GM19468 (cell line): ENCODE measurements around the gene GBF1.
"Not testable (repeated sequence)": the region's sequence is repeated elsewhere in the genome, so short reads cannot be mapped to it uniquely, and the experiment has no call there.

Experiments used
- ATAC-seq: cut with Tn5 transposase; IDR thresholded peaks from one replicate; pipeline ENCODE4 v1.9.1; 2021; ENCODE audit warnings: mild to moderate bottlenecking, moderate library complexity, moderate number of reproducible peaks; ENCODE audit not compliant: unreplicated experiment; ENCODE audit errors: extremely low read depth

Gene GBF1

DNA sequence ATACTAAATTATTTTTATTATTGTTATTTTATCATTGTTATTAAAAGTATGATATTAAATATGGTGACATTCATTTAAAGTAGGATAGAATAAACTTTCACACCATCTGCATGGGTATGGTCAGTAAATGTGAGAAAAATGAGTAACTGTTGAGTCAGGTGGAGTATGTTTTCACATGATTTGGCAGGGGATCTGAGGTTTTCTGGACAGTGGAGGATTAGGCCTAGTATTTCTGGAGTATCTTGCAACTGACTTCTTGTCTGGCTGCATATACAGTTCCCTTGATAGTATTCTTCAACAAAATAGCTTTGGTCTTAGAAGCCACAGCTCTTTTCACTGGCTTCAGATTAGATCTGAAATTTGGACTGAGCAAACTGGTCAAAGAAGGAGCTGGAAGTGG lies 54.5 kb downstream of the GBF1 start:
- ATAC-seq = no peak

DNA sequence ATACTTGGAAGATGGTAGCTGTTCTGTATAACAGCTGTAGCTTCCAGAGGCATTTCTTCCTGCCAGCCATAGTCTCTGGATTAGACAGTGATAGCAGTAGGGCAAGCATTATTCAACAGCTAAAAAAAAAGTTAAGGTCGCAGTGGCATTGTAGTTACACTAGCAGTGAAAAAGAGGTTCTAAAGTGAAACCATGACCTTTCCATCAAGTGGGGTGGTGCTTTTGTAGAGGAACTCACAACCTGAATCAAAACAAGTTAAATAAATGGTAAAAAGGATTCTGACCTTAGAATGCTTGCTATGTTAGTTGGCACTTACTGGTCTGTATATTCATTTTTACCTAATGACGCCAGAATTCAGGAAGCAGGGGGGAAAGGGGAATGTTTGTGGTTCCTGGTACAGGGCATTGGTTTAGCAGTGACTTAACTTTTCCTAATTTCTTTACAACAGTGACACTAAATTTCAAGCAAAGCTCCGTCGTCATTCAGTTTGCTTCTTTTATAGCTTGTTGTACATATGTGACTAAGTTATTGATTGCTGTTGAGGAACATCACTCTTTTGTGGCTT lies 55.0 kb downstream of the GBF1 start:
- no peak for ATAC-seq

DNA sequence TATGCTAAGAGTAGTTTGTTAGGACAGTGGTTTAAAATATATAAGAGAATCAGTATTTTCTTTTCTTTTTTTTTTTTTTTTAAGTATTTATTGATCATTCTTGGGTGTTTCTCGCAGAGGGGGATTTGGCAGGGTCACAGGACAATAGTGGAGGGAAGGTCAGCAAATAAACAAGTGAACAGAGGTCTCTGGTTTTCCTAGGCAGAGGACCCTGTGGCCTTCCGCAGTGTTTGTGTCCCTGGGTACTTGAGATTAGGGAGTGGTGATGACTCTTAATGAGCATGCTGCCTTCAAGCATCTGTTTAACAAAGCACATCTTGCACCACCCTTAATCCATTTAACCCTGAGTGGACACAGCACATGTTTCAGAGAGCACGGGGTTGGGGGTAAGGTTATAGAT lies 55.6 kb downstream of the GBF1 start:
- ATAC-seq = not testable (repeated sequence)

DNA sequence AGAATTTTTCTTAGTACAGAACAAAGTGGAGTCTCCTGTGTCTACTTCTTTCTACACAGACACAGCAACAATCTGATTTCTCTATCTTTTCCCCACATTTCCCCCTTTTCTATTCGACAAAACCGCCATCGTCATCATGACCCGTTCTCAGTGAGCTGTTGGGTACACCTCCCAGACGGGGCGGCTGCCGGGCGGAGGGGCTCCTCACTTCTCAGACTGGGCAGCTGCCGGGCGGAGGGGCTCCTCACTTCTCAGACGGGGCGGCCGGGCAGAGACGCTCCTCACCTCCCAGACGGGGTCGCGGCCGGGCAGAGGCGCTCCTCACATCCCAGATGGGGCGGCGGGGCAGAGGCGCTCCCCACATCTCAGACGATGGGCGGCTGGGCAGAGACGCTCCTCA lies 56.0 kb downstream of the GBF1 start:
- not testable (repeated sequence) for ATAC-seq

DNA sequence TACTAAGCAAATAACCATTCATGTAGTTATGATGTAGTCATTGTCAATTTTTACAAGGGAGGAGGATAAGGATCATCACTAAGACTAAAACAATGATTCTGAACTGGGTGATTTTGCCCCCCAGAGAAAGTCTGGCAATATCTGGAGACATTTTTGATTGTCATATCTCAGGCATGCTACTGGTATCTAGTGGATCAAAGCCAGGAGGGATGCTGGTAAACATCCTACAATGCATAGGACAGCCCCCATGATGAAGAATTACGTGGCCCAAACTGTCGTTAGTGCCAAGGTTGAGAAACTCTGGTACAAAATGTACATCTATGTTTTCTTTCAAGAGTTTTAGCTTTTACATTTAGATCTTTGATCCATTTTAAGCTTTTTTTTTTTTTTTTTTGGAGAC lies 57.3 kb downstream of the GBF1 start:
- no peak for ATAC-seq

DNA sequence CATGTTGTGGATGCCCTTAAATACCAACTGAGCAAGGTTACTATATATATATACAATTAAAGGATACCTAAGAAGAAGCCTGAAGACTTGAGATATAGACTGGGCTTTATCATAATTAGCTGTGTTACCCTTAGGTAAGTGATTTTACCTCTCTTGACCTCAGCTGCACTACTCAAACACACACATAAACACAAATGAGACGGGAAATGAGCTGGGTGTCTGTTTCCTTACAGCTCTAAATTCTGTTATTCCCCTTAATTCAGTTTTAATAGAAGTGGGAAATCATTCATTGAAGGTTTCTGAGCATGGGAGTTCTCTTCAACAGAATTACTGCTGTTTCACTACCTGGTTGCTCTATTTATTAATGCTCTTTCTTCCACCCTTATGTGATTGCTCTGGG lies 60.7 kb downstream of the GBF1 start:
- ATAC-seq = no peak

DNA sequence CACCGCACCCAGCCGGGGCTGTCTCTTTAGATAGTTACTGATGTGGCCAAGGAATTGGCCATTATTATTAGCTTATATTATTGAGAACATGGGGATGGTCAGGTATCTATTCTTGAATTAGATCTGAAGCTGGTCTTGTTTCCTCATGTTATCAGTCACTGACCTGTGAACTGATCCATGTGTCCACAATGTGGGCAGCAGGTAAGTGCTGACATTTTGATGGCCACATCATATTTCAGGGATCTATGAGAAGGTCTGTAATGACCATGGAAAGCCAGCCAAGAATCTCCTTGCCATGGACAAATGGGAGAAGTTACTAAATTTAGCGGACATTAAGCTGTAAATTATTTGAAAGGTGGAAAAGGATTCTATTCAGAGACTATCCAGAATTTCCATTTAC lies 61.4 kb downstream of the GBF1 start:
- ATAC-seq = no peak

DNA sequence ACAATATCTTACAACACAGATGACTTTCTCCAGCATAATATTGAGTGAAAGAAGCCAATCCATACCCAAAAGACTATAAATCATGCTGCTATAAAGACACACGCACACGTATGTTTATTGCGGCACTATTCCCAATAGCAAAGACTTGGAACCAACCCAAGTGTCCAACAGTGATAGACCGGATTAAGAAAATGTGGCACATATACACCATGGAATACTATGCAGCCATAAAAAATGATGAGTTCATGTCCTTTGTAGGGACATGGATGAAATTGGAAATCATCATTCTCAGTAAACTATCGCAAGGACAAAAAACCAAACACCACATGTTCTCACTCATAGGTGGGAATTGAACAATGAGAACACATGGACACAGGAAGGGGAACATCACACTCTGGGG lies 63.0 kb downstream of the GBF1 start:
- not testable (repeated sequence) for ATAC-seq

DNA sequence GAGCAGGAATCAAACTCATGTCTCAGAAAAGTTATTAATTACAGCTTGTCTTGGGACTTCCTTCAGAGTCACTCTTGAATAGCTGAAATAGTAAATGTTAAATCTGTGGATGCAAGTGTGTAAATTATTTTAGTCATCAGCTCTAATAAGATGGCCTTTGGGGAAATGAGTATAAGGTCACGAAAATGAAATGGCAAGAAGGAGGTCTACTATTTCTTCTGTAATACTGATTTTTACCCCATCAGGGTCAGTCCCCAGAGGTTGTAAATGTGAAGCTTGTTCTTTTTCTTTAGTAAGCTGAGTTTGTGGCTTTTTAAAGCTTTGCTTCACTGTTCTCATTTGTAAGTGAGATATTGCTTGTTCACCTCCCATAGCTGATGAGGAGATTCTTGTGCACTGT lies 63.9 kb downstream of the GBF1 start:
- no peak for ATAC-seq

DNA sequence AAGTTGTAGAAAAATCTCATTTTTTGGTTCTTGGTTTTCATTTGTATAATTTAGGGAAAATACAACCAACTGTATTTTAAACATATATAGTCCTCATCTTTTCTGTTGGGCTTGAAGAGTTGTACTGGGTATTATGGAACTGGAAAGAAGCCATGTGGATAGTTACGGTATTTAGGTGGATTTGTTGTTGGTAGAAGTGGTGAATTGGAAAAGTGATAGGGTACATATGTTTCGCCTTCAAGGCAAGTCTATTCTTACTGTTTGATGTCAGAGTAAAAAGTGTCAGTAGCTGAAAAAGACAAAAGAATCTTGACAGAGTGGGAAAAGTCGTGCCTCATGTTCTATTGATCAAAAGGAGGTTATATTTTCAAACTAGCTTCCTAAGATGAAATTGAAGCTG lies 64.6 kb downstream of the GBF1 start:
- ATAC-seq = no peak

DNA sequence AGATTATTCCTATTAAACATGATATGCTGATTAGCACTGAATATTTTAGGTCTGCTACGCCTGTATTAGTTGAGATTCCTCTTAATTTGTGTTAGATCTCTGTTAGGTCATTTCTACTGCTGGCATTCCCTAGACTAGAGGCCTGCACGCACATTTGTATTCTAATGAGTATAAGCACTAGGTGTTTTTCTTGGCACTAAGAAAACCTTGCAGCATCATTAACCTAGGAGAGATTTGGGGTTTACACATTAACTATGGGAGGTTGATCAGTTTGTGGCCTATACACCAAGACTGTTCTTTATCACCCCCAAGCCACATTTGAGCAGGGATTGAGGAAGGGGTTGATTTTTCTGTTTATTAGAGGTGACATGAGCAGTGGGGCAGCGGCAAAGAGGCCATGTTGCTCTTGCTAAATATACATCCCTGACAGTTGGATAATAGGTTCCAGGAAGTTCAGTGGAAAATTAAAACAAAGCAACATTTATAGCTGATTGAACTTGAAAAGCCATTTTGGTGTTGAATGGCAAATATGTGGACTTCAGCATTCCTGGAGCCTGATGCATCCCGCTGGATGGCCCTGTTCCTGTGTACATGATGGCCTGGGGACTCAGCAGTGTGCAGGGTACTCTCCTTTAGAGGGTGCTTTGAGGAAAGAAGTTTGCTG lies 65.2 kb downstream of the GBF1 start:
- no peak for ATAC-seq

DNA sequence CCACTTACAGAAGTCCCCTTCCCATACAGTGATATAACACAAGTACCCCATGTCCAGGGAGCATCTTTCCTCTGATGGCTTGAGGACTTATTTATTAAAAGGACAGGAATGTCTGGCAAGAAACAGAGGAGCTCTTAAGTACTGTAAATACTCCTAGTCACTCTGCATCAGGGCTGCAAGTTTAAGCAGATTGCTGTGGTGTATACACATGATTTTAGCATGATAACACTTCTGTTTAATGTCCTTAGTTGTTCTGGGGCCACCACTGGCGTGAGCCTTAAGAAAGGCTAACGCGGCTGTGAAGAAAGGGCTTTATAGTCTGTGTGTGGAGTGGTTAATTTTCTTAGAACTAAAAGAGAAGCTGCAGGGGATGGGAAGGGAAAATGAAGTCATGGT lies 65.7 kb downstream of the GBF1 start:
- ATAC-seq = no peak

DNA sequence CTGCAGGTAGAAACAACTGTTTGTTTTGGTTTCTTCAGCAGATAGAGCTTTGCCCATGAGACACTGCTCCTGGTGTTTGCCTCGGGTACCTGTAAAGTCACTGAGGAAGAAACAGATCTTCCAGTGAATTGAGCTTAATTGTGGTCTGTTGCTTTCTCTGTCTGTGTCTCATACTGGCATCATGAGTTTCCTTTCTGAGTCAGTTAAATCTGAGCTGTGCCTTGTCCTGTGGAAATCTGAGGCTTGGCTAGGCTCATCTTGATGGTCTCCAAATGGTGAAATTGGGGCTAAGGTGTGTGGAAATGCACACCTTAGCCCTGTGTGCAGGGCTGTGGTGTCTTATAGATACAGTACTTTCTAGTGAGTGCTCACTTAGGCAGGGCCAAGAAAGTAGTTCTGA lies 67.4 kb downstream of the GBF1 start:
- ATAC-seq = no peak

DNA sequence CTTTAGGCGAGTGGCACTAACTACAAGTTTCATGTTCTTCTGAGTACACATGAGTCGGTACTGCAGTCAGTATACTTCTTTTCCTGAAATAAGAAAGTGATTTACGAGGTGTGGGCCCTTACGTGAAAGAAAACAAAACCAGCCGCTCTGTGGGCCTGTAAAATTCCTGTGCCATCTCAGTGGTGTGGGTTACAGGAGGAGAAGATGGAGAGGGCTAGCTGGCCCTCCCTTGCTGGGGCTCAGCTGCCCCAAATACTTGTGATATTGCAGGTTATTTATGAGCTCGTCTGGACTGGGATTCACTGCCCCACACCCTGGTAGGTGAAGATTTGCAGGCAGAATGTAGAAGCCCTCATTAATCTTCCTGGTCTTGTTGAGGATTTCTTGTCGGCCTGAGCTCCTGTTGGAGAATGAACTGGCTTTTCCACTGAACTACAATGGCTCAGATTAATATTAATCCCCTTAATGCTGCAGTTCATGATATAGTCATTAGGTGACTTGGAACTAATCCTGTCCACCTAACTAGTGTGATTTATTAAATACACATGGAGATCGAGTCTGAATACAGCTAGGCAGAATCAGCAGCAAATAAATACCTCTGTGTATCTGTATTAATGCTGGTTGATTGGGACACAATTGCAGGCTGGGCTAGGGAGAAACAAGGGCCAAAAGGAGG lies 68.0 kb downstream of the GBF1 start:
- no peak for ATAC-seq

DNA sequence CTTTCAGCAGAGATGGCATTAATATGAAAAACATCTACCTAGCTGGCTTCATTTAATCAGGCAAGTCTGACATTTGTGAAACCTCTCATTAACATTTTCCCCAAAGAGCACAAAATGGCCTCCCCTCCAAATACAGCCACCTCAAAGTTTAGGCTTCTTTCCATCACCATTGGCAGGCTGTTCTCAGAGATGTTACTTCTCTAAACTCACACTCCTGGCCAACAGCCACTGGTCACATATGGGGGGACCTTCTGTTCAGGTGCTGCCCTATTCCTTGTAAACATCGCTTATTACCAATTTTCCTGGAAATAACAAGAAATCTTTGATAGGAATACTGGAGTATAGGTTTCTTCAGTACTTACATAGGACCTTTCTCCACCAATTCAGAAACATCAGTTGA lies 69.5 kb downstream of the GBF1 start:
- ATAC-seq = no peak

DNA sequence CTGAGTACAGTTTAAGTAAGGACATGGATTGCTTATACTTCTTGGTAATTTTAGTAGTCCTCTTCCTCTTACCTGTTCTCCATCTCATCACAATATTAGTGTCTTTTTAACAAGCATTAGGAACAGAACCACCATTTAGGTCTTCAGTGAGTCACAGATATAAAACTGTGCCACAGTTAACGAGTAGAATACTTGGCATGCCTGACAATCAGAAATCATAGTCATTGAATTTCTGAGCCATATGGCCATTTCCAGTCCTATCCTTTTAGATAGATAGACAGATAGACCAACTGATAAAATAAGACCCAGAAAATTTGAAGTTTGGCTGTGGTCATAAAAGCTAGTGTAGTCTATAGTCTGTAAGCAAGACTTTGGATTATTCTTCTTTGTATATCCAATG lies 71.1 kb downstream of the GBF1 start:
- no peak for ATAC-seq

DNA sequence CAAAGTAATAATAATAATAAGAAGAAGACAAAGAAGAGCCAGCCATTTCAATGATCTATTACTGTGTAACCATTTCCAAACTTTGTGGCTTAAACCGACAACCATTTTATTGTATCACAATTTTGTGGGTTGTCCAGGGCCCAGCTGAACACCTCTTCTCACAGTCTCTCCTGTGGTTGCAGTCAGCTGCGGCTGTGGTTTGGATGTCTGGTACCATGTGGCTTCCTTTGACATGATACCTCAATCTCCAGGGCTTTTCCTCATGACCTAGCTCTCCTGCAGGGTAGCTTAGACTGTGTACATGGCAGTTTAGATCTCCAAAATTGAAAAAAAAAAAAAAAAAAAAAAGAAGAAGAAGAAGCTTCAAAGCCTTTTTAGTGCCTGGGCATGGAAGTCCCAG lies 77.6 kb downstream of the GBF1 start:
- ATAC-seq = no peak

DNA sequence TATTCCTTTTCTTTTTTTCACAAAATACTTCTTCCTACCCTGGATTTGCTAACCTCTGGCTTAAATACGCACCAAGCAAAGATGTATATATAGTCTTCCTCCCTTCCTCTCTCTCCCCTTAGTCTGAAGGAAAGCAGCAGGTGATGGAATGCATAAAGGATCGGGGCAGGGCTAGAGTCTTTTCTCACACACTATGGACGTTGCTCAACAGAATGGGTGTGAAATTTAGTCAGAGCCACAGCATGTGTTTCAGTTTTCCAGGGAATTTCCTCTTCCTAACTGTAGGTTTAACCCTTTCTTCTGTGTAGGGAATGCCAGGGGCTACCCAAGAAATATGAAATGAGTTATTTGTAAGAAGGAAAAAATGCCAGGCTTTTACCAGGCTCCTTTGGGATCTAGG lies 78.7 kb downstream of the GBF1 start:
- no peak for ATAC-seq

DNA sequence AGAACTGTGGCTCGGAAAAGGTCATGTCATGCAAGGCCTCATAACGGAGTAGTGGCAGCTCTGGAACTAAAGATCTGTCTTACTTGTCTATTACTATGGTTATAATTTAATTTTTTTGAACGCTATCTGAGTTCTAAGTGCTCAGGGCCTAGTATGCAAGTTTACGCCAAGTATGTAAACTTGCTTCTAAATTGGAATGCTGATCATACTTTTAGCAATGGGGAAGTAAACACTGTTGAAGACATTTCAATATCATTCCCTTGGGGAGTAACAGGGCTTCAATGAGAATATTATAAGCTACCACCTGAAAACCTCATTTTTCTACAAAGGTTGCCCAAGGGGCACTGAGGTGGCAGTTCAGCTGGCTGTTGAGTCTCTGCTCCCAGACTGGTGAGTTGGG lies 80.7 kb downstream of the GBF1 start:
- ATAC-seq = no peak

DNA sequence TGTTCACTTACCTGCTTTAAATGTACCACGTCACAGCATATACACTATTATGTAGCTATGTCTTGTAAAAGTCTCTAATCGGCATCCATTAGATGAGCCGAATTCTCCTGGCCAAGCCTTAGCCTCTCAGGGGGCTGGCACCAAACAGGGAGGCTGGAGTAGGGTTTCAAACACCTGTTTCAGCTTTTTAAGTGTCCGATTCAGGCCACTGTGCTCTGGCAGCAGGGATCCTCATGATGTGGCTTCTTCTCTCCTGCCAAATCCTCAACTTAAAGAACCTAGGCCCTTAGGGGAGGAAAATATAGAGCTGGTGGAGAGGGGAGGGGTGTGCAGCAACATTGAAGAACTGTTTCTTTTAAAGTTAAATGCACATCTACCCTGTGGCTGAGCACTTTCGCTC lies 81.7 kb downstream of the GBF1 start:
- ATAC-seq = no peak

DNA sequence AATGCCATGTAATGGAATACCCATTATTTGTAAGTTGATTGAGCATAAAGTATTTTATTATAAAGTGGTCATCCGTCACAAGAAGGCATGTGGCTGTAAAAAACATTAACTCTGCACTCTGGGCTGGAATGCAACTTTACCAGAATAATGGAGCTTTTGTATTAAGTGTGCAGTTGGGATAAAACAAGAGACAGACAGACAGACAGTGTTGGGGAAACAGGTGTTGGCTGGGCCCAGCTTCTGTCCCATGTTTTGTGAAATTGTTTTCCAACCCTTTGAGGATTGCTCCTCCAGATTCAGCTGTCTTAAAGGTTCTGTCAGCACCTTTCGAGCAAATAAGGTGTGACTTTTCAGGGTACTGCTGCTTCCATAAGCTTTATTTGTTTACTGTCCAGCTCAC lies 82.3 kb downstream of the GBF1 start:
- ATAC-seq = no peak

DNA sequence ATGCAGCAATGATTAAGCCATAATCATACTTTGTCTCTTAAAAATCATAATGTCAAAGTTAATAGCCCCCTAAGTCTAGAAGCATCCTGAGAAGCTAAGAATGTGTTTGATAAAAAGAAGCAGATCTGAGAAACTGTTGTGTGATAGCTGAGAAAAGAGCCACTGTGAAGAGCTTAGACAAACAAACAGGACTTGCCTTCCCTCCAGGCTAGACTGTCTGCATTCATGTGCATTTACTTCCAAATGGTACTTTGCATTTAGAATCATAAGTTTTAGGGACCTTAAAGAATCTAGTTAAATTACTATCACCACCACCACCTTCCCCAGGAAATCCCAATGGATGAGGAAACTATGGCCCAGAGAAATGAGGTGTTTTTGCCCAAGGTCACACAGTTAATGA lies 87.4 kb downstream of the GBF1 start:
- no peak for ATAC-seq
